Mesendoderm (in vitro differentiated cells): Measurements from ENCODE around the gene GRM8.
"Not testable (repeated sequence)": the region's sequence is repeated elsewhere in the genome, so short reads cannot be mapped to it uniquely, and the experiment has no call there.

Experiments
- DNase-seq: peaks from one replicate; pipeline ENCODE4 v3.0.0; 2013
- H2AK5ac ChIP-seq: 2 replicates; pipeline ENCODE4 v1.6.1; 2013; ENCODE audit warnings: low read length, inconsistent platforms
- H2BK120ac ChIP-seq: 2 replicates; pipeline ENCODE4 v1.6.1; 2013; ENCODE audit warnings: low read depth, mild to moderate bottlenecking, low read length, moderate library complexity, mixed read lengths
- H2BK15ac ChIP-seq: replicated peaks from 2 replicates; pipeline ENCODE4 v1.6.1; 2013; ENCODE audit warnings: low read depth, mild to moderate bottlenecking, moderate library complexity
- H2BK5ac ChIP-seq: 2 replicates; pipeline ENCODE4 v1.6.1; 2013; ENCODE audit warnings: low read length, inconsistent platforms
- H3K18ac ChIP-seq: 2 replicates; pipeline ENCODE4 v1.6.1; 2013; ENCODE audit warnings: mild to moderate bottlenecking, low read length, mixed read lengths
- H3K23ac ChIP-seq: one replicate; pipeline ENCODE4 v1.6.1; 2013; ENCODE audit warnings: low read length
- H3K27ac ChIP-seq: 2 replicates; pipeline ENCODE4 v1.5.1; 2013; ENCODE audit warnings: low read depth, mild to moderate bottlenecking, inconsistent platforms, low read length, moderate library complexity
- H3K27me3 ChIP-seq: 2 replicates; pipeline ENCODE4 v1.6.1; 2013; ENCODE audit warnings: low read length, control low read depth, mild to moderate bottlenecking, inconsistent platforms; ENCODE audit not compliant: insufficient read depth, poor library complexity
- H3K36me3 ChIP-seq: 2 replicates; pipeline ENCODE4 v1.6.1; 2013; ENCODE audit warnings: low read length, inconsistent platforms; ENCODE audit not compliant: control insufficient read depth, insufficient read depth
- H3K4ac ChIP-seq: one replicate; pipeline ENCODE4 v1.6.1; 2013; ENCODE audit warnings: low read depth, mild to moderate bottlenecking, low read length, moderate library complexity
- H3K4me1 ChIP-seq: 2 replicates; pipeline ENCODE4 v1.6.1; 2013; ENCODE audit warnings: low read depth, low read length, inconsistent platforms; ENCODE audit not compliant: control insufficient read depth
- H3K4me2 ChIP-seq: 2 replicates; pipeline ENCODE4 v1.6.1; 2013; ENCODE audit warnings: low read length
- H3K4me3 ChIP-seq: 2 replicates; pipeline ENCODE4 v1.5.1; 2013; ENCODE audit warnings: mild to moderate bottlenecking, low read length
- H3K56ac ChIP-seq: one replicate; pipeline ENCODE4 v1.6.1; 2013; ENCODE audit warnings: low read length
- H3K79me1 ChIP-seq: 2 replicates; pipeline ENCODE4 v1.6.1; 2013; ENCODE audit warnings: low read length, inconsistent platforms
- H3K79me2 ChIP-seq: 2 replicates; pipeline ENCODE4 v1.6.1; 2013; ENCODE audit warnings: mild to moderate bottlenecking, low read length; ENCODE audit not compliant: control insufficient read depth, insufficient read depth
- H3K9ac ChIP-seq: 2 replicates; pipeline ENCODE4 v1.6.1; 2013; ENCODE audit warnings: low read length, inconsistent platforms
- H4K5ac ChIP-seq: one replicate; pipeline ENCODE4 v1.6.1; 2013; ENCODE audit warnings: low read length
- H4K8ac ChIP-seq: one replicate; pipeline ENCODE4 v1.6.1; 2013; ENCODE audit warnings: low read depth, mild to moderate bottlenecking, control low read depth, low read length, moderate library complexity
- WGBS: extraction: QIAGEN DNeasy Blood & Tissue Kit; methylation state at CpG from one replicate; pipeline ENCODE4 v1.1.7; 2013; ENCODE audit warnings: low lambda C conversion rate, missing lambda C conversion rate; ENCODE audit not compliant: insufficient coverage; ENCODE audit errors: extremely low coverage; 5-methylcytosine and 5-hydroxymethylcytosine counted together

Gene GRM8

GRCh38 chr7:126905255-126905654 is 347.5 kb downstream of the GRM8 start:
- not testable (repeated sequence) for H3K36me3 ChIP-seq, H3K4ac ChIP-seq, H3K27ac ChIP-seq, H3K79me1 ChIP-seq, H3K79me2 ChIP-seq, H2AK5ac ChIP-seq, H3K9ac ChIP-seq, H3K56ac ChIP-seq, H3K4me3 ChIP-seq, H3K4me1 ChIP-seq, H3K27me3 ChIP-seq, H4K5ac ChIP-seq, H3K18ac ChIP-seq, H2BK120ac ChIP-seq, H4K8ac ChIP-seq, H3K4me2 ChIP-seq, H3K23ac ChIP-seq, DNase-seq, H2BK5ac ChIP-seq, H2BK15ac ChIP-seq
- no CpG with 5 or more reads among the region's 2 CpGs for WGBS

- H2BK120ac ChIP-seq, H3K27me3 ChIP-seq, H3K18ac ChIP-seq, H3K4me1 ChIP-seq, H3K4ac ChIP-seq, H3K27ac ChIP-seq, H4K5ac ChIP-seq, H2BK5ac ChIP-seq, H3K4me2 ChIP-seq, H3K23ac ChIP-seq, H3K79me2 ChIP-seq, H3K4me3 ChIP-seq, H3K56ac ChIP-seq, H3K36me3 ChIP-seq, H3K9ac ChIP-seq, H4K8ac ChIP-seq, H3K79me1 ChIP-seq, H2AK5ac ChIP-seq, H2BK15ac ChIP-seq: not testable (repeated sequence)
- peak; percentile 59 for DNase-seq
- WGBS = no CpG with 5 or more reads among the region's 6 CpGs
Observed at GRCh38 chr7:126901041-126901765, 351.5 kb downstream of the GRM8 start.

GRCh38 chr7:126887980-126888379 is 364.8 kb downstream of the GRM8 start:
- H3K4me1 ChIP-seq, H4K8ac ChIP-seq, H3K36me3 ChIP-seq, H2BK15ac ChIP-seq, H3K9ac ChIP-seq, H3K4ac ChIP-seq, H3K79me2 ChIP-seq, H3K56ac ChIP-seq, H3K4me2 ChIP-seq, H2BK120ac ChIP-seq, H3K27ac ChIP-seq, H4K5ac ChIP-seq, DNase-seq, H3K4me3 ChIP-seq, H2AK5ac ChIP-seq, H3K79me1 ChIP-seq, H3K23ac ChIP-seq, H3K18ac ChIP-seq, H3K27me3 ChIP-seq, H2BK5ac ChIP-seq: not testable (repeated sequence)
- WGBS = no CpG with 5 or more reads among the region's 1 CpG

- H4K5ac ChIP-seq, H3K4me3 ChIP-seq: not testable (repeated sequence)
Observed at GRCh38 chr7:126887560-126887959, 365.2 kb downstream of the GRM8 start.

GRCh38 chr7:126882730-126883129 is 370.0 kb downstream of the GRM8 start:
- H3K9ac ChIP-seq, H3K23ac ChIP-seq, H3K27ac ChIP-seq, H2BK120ac ChIP-seq, H4K8ac ChIP-seq, DNase-seq, H3K56ac ChIP-seq, H3K4me2 ChIP-seq, H3K4me1 ChIP-seq, H3K36me3 ChIP-seq, H3K27me3 ChIP-seq, H3K4ac ChIP-seq, H2AK5ac ChIP-seq, H3K79me2 ChIP-seq, H3K4me3 ChIP-seq, H2BK15ac ChIP-seq, H3K79me1 ChIP-seq, H3K18ac ChIP-seq, H4K5ac ChIP-seq, H2BK5ac ChIP-seq: not testable (repeated sequence)
- no CpG with 5 or more reads among the region's 1 CpG for WGBS

More at GRCh38 chr7:126887560-126887959, 365.2 kb downstream of the GRM8 start:
- H3K4me1 ChIP-seq, H3K4me2 ChIP-seq, H3K27me3 ChIP-seq, H3K27ac ChIP-seq, H2AK5ac ChIP-seq, DNase-seq, H3K79me1 ChIP-seq, H4K8ac ChIP-seq, H3K23ac ChIP-seq, H3K36me3 ChIP-seq, H2BK5ac ChIP-seq, H3K56ac ChIP-seq, H2BK120ac ChIP-seq, H2BK15ac ChIP-seq, H3K18ac ChIP-seq, H3K4ac ChIP-seq, H3K9ac ChIP-seq, H3K79me2 ChIP-seq: not testable (repeated sequence)
- WGBS = no CpG with 5 or more reads among the region's 4 CpGs

- H2BK5ac ChIP-seq, H3K27me3 ChIP-seq, H2BK15ac ChIP-seq, H3K27ac ChIP-seq, H3K4me2 ChIP-seq, H2BK120ac ChIP-seq, H3K79me2 ChIP-seq, H3K4ac ChIP-seq, H3K4me3 ChIP-seq, H3K56ac ChIP-seq, H3K79me1 ChIP-seq, H3K36me3 ChIP-seq, H3K9ac ChIP-seq, H3K23ac ChIP-seq, H4K8ac ChIP-seq, H3K4me1 ChIP-seq, H3K18ac ChIP-seq, H4K5ac ChIP-seq, H2AK5ac ChIP-seq: not testable (repeated sequence)
- DNase-seq = peak; percentile 18
- WGBS = no CpG with 5 or more reads among the region's 2 CpGs
Observed at GRCh38 chr7:126881908-126882307, 370.8 kb downstream of the GRM8 start.
